ENCODE results near the gene IGFBP2. TPM values are rescaled to one million over a fixed set of nuclear protein-coding genes. Genes with fewer than 3 reads are reported as not detected.

The IGFBP2 gene
- total and polyA plus RNA-seq, 2 of the 8 experiments (the other 6 are each of a cell fraction or from before 2014, with no cell fraction given): 326 to 782 TPM

- H3K27me3 ChIP-seq (replicated peaks in 1 of 4; ENCODE audit: control insufficient read depth in 3 of 4, extremely low read depth in 1 of 4, insufficient read depth in 3 of 4, low read length in 3 of 4): no peaks in the 10 kb centered on the region
- no peak overlapping the region for H3K4ac ChIP-seq (replicated peaks; ENCODE audit: insufficient read length, low read depth, low read length)
- no peak overlapping the region for H3K23ac ChIP-seq (ENCODE audit: insufficient read length)
- H3K27ac ChIP-seq (ENCODE audit: low read depth, low read length): no peak overlapping the region
- H3K23me2 ChIP-seq (ENCODE audit: low read depth, low read length): no peaks in the 10 kb centered on the region
- H2BK5ac ChIP-seq (ENCODE audit: low read depth, low read length): no peak overlapping the region
- H4K5ac ChIP-seq (ENCODE audit: insufficient read length, low read depth, low read length): no peak overlapping the region
- H4K8ac ChIP-seq (ENCODE audit: extremely low read depth, insufficient read depth, low read length): no peak overlapping the region
- H3K79me1 ChIP-seq (ENCODE audit: low read depth, low read length): no peaks in the 10 kb centered on the region
- H4K20me1 ChIP-seq (replicated peaks in 1 of 2; ENCODE audit: control insufficient read depth in 1 of 2, insufficient read depth in 2 of 2, low read length in 2 of 2): no peaks in the 10 kb centered on the region
- no peak overlapping the region for H3K9ac ChIP-seq (replicated peaks in 1 of 4; ENCODE audit: extremely low read depth in 1 of 4, low read depth in 3 of 4, low read length in 3 of 4)
- no peak overlapping the region for H3K56ac ChIP-seq (replicated peaks; ENCODE audit: insufficient read length, low read depth, low read length)
- no peak overlapping the region for H2BK120ac ChIP-seq (replicated peaks; ENCODE audit: low read depth, low read length)
- ChIA-PET POLR2A (ENCODE audit: partially characterized antibody) (interaction anchor here (0.6 kb wide), 1 partner anchor 294 kb away, joined by 3 read pairs; no protein-coding TSS in a partner anchor), CTCF (ENCODE audit: partially characterized antibody) (interaction anchor here (0.5 to 1.3 kb wide), 6 partner anchors 23 to 1011 kb away, joined by 3 to 6 read pairs (median 3); no protein-coding TSS in a partner anchor)
- 87% methylated on average over 1 of the region's 1 CpG; no CpG with 5 or more reads in 1 of the 2 experiments for WGBS, 2 experiments (ENCODE audit: extremely low coverage in 1 of 2, insufficient coverage in 1 of 2, insufficient read length in 1 of 2, insufficient replicate concordance in 2 of 2, low coverage in 1 of 2, low lambda C conversion rate in 2 of 2, missing lambda C conversion rate in 1 of 2)
- no peak overlapping the region for H3K4me2 ChIP-seq (ENCODE audit: insufficient read depth in 1 of 2, low read depth in 2 of 2, low read length in 2 of 2)
- H3K9me3 ChIP-seq (ENCODE audit: insufficient read depth in 2 of 2, low read depth in 1 of 2, low read length in 1 of 2): no peaks in the 10 kb centered on the region
- no peak overlapping the region for H2AFZ ChIP-seq (ENCODE audit: low read length)
- no peak overlapping the region for H3K18ac ChIP-seq (ENCODE audit: extremely low read depth, low read length)
- no peaks in the 10 kb centered on the region for H3K79me2 ChIP-seq (ENCODE audit: control insufficient read depth in 1 of 2, insufficient read depth in 2 of 2, low read length in 2 of 2)
- H2BK15ac ChIP-seq (ENCODE audit: low read length): no peak overlapping the region
- no peak overlapping the region for H3K4me3 ChIP-seq (ENCODE audit: extremely low read depth in 1 of 4, insufficient read depth in 2 of 4, low read depth in 3 of 4, low read length in 4 of 4)
- H2AK5ac ChIP-seq (ENCODE audit: low read depth, low read length): no peak overlapping the region
- no peak for DNase-seq (ENCODE audit: low read depth in 1 of 2, low spot score in 2 of 2)
- H3K36me3 ChIP-seq (ENCODE audit: control insufficient read depth in 2 of 4, insufficient read depth in 4 of 4, low read length in 3 of 4): no peaks in the 10 kb centered on the region
- FAIRE-seq: no peak
- no peak overlapping the region for H2BK20ac ChIP-seq (ENCODE audit: low read length)
- no peak overlapping the region for H3K14ac ChIP-seq (ENCODE audit: insufficient read length)
- H4K91ac ChIP-seq (replicated peaks; ENCODE audit: insufficient read length, low read length): no peak overlapping the region
- no peak overlapping the region for H2BK12ac ChIP-seq (ENCODE audit: low read depth, low read length)
- peaks cover 0 to 2% (median 0%) of the 10 kb centered on the region in 4 experiments; a peak in 1 of 7 replicates for H3K4me1 ChIP-seq (replicated peaks in 1 of 4; ENCODE audit: control insufficient read depth in 3 of 4, insufficient read depth in 4 of 4, low read length in 3 of 4)
- TF ChIP-seq ZNF274 (IDR thresholded peaks at IDR 0.05; ENCODE audit: borderline replicate concordance, extremely low read depth, low read length) (no peak), KDM5A (IDR thresholded peaks at IDR 0.05; ENCODE audit: low read length) (no peak), JUND (IDR thresholded peaks at IDR 0.05; ENCODE audit: low read length) (no peak), HDAC2 (IDR thresholded peaks at IDR 0.05; ENCODE audit: borderline replicate concordance in 1 of 2, low read depth in 2 of 2, low read length in 2 of 2) (no peak), SP4 (IDR thresholded peaks at IDR 0.05; ENCODE audit: low read length) (no peak), RXRA (IDR thresholded peaks at IDR 0.05; ENCODE audit: insufficient read depth, low read depth, low read length) (no peak), RAD21 (IDR thresholded peaks at IDR 0.05 in 1 of 2, conservative IDR thresholded peaks at IDR 0.05 in 1 of 2; ENCODE audit: low read depth in 2 of 2, low read length in 2 of 2) (no peak), GABPA (IDR thresholded peaks at IDR 0.05; ENCODE audit: borderline replicate concordance, insufficient read depth, low read length) (no peak), ATF3 (IDR thresholded peaks at IDR 0.05; ENCODE audit: insufficient read depth, low read depth, low read length) (no peak), SAP30 (IDR thresholded peaks at IDR 0.05; ENCODE audit: insufficient read depth, insufficient replicate concordance, low read length) (no peak), EP300 (IDR thresholded peaks at IDR 0.05; ENCODE audit: borderline replicate concordance in 1 of 2, low read depth in 2 of 2, low read length in 2 of 2) (no peak), JUN (IDR thresholded peaks at IDR 0.05; ENCODE audit: low read depth, low read length) (no peak), TEAD4 (IDR thresholded peaks at IDR 0.05; ENCODE audit: low read depth, low read length) (no peak)
Measured at GRCh38 chr2:216702756-216703155, 69.5 kb downstream of the IGFBP2 start.

Measured in H1 (cell line).